Pancreas (tissue), 10 donors: Measurements from ENCODE around the gene MYO1A. TPM values are rescaled to one million over a fixed set of nuclear protein-coding genes. Genes with fewer than 3 reads are reported as not detected.

Source experiments
- ATAC-seq, 4 donors: fragments of 200-7000 bp; cut with Tn5 transposase; one replicate each; pipeline versions ENCODE4 v1.8.0 to v1.9.1; 2020; ENCODE audit warnings: mild to moderate bottlenecking in 4 of 4, moderate library complexity in 4 of 4
- DNase-seq, 6 donors: peaks; one replicate each; pipeline ENCODE4 v3.0.0-alpha.2; 2020
- FAIRE-seq: peaks from 2 replicates; lab custom pipeline; 2012; peaks lifted over from hg19 to GRCh38; lab: Jason Lieb, UNC
- H3K27ac ChIP-seq, 4 donors: fragments of 200-600 bp; sonication (generic); 1 replicate in 3 of 4; 2 replicates in 1 of 4; pipeline versions ENCODE4 v1.5.0 to v1.8.0; 2020
- H3K27me3 ChIP-seq, 4 donors: fragments of 200-600 bp; one replicate each; pipeline ENCODE4 v1.8.0; 2021
- H3K36me3 ChIP-seq, 3 donors: fragments of 200-600 bp; sonication (generic) in 1 of 3; one replicate each; pipeline versions ENCODE4 v1.5.0 to v1.8.0; 2020 to 2021
- H3K4me1 ChIP-seq, 3 donors: fragments of 200-600 bp; one replicate each; pipeline ENCODE4 v1.8.0; 2021
- H3K4me3 ChIP-seq, 4 donors: fragments of 200-600 bp; sonication (generic) in 2 of 4; one replicate each; pipeline versions ENCODE4 v1.5.0 to v1.8.0; 2020 to 2021
- H3K9me3 ChIP-seq, 4 donors: fragments of 200-600 bp; one replicate each; pipeline ENCODE4 v1.8.0; 2021
- WGBS, 2 donors: extraction: QIAGEN DNeasy Blood & Tissue Kit; methylation state at CpG; one replicate each; pipeline ENCODE4 v1.1.7; 2013; 5-methylcytosine and 5-hydroxymethylcytosine counted together
- intact Hi-C, 3 donors: fragments of 100-400 bp; cut with DNase I; formaldehyde crosslinking; loops; one replicate each; pipeline versions ENCODE4 v1.11.1 to v1.14.2; 2022
- polyA plus RNA-seq, 2 donors: library from polyadenylated mRNA; stranded (reverse); fragments of 200-250 nt; gene quantifications; one replicate each; pipeline ENCODE4 v1.2.3, GENCODE V29; 2013
- total RNA-seq, 6 donors: library from RNA; stranded (reverse); fragmentation: NEBNext Ultra II Directional in 4 of 6; extraction: Animal tissue kit (Norgen Biotek cat#: 25700) in 4 of 6; gene quantifications; one replicate each; pipeline versions ENCODE4 v1.2.1 to v1.2.4, GENCODE V29; 2021 to 2023
- TF ChIP-seq, protein P1 (sequence below), 4 donors: fragments of 200-600 bp; sonication (generic) in 3 of 4; IDR thresholded peaks; one replicate each; pipeline versions ENCODE4 v1.5.0 to v1.8.0; 2021; ENCODE audit warnings: antibody characterized with exemption in 4 of 4
- donor health status: healthy with polysubstance abuse.
- donor health status: DM: no; HTN: no; CAD: no; lungs with moderate emphysema.
- donor health status: DM: no; HTN: no; CAD: no.
- donor health status: control.
- donor health status: control.
- donor health status: Bipolar disorder and iron deficiency.
- donor health status: DM: yes; HTN: yes; CAD: no.
- donor health status: DM: no; HTN: no; CAD: no.
- donor health status: DM: no; HTN: no; CAD: no.
- donor health status: DM: yes; HTN: yes; CAD: no.

The MYO1A gene
- total and polyA plus RNA-seq, 8 donors: 0.15 to 0.65 (median 0.47) TPM; not detected in 1

DNA sequence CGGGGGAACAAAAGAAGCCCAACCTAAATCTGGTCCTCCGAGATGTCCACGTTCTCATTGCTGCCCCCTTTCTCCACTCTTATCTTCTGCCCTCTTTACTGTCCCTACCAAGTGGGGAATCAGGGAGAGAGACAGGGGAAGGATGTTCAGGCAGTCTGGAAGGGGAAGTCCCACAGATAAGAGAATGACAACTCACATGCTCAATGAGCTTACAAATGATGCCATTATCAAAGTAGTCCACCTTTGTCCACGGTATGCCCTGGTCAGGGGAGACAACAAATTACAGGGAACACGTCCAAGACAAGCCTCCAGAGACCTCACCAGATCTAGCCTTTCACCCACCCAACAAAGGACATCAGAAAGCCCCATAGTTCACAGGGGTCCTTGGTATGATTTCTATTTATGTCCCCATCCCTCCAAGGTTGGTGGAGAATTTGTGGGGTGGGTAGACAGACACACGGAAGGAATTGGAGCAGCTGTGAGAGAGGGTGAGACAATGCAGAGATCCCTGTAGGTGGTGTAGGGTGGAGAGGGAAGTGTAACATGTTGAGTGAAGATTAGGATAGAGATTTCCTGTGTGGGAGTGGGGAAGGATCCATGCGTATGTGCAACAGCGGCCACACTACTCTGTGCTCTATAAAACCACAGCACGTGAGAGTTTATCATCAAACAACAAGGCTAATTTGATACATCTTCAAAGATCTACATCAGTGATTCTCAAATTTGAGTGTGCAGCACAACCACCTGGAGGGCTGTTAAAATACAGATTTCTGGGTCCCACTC, 10.7 kb downstream of the MYO1A start:
- WGBS, 2 donors: 70 to 72% methylated on average over 9 of the region's 9 CpGs
- intact Hi-C loops: no loop called here
- H3K27ac ChIP-seq: no peak overlapping the region
- TF ChIP-seq, protein P1, sequence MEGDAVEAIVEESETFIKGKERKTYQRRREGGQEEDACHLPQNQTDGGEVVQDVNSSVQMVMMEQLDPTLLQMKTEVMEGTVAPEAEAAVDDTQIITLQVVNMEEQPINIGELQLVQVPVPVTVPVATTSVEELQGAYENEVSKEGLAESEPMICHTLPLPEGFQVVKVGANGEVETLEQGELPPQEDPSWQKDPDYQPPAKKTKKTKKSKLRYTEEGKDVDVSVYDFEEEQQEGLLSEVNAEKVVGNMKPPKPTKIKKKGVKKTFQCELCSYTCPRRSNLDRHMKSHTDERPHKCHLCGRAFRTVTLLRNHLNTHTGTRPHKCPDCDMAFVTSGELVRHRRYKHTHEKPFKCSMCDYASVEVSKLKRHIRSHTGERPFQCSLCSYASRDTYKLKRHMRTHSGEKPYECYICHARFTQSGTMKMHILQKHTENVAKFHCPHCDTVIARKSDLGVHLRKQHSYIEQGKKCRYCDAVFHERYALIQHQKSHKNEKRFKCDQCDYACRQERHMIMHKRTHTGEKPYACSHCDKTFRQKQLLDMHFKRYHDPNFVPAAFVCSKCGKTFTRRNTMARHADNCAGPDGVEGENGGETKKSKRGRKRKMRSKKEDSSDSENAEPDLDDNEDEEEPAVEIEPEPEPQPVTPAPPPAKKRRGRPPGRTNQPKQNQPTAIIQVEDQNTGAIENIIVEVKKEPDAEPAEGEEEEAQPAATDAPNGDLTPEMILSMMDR (IDR thresholded peaks at IDR 0.05): no peak
- ATAC-seq (no peak), DNase-seq (no peak), FAIRE-seq (no peak)
- H3K4me1 ChIP-seq: no peaks in the 10 kb centered on the region
- no peaks in the 10 kb centered on the region for H3K36me3 ChIP-seq
- H3K4me3 ChIP-seq: no peak overlapping the region
- H3K9me3 ChIP-seq: no peaks in the 10 kb centered on the region
- no peaks in the 10 kb centered on the region for H3K27me3 ChIP-seq

DNA sequence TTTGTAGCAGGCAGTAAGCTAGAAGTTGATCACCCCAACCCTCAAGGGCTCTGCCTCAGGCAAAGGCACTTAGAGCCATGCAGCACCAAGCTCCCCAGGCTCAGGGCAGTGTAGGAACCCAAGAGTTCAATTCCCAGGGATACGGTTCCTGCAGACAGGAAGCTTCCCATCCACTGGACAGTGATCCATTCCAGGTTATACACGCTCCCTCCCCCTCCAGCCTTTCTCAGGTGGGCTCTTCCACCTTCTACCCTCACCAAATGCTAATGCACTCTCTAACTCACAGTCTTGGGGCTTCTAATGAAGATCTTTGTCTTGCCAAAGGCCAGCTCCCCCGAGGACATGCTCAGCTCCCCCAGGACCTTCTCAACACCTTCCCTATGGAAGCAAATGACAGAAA, 12.7 kb downstream of the MYO1A start:
- Histone ChIP-seq H3K36me3 (no peaks in the 10 kb centered on the region), H3K27ac (no peak overlapping the region), H3K27me3 (no peaks in the 10 kb centered on the region), H3K4me1 (no peaks in the 10 kb centered on the region), H3K9me3 (no peaks in the 10 kb centered on the region), H3K4me3 (no peak overlapping the region)
- TF ChIP-seq, protein P1 (IDR thresholded peaks at IDR 0.05): no peak
- intact Hi-C loops: no loop called here
- ATAC-seq (no peak), FAIRE-seq (no peak), DNase-seq (no peak)
- 59 to 75% methylated on average over 3 of the region's 3 CpGs for WGBS, 2 donors

DNA sequence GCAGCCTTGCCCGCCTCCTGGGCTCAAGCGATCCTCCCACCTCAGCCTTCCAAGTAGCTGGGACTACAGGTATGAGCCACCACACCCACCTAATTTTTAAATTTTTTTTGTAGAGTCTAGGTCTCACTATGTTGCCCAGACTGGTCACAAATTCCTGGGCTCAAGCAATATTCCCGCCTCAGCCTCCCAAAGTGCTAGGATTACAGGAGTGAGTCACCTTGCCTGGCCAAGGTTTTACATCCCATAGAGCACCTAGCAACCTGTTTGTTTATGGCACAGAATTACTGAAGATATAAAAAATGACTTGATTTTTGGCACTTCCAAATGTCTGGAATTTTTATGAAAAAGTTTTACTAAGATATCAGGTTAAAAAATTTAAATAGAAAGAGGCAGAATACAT, 16.5 kb downstream of the MYO1A start:
- no peaks in the 10 kb centered on the region for H3K9me3 ChIP-seq
- no peak overlapping the region for H3K4me3 ChIP-seq
- no peaks in the 10 kb centered on the region for H3K27me3 ChIP-seq
- no peaks in the 10 kb centered on the region for H3K36me3 ChIP-seq
- 88 to 91% methylated on average over 3 of the region's 3 CpGs for WGBS, 2 donors
- no peak for ATAC-seq
- H3K27ac ChIP-seq: no peak overlapping the region
- intact Hi-C loops: no loop called here
- DNase-seq: no peak
- TF ChIP-seq, protein P1 (IDR thresholded peaks at IDR 0.05): no peak
- H3K4me1 ChIP-seq: no peaks in the 10 kb centered on the region
- FAIRE-seq: no peak

GRCh38 chr12:57031789-57032188, 18.1 kb downstream of the MYO1A start:
- intact Hi-C loops: no loop called here
- H3K4me3 ChIP-seq: no peak overlapping the region
- H3K4me1 ChIP-seq: no peaks in the 10 kb centered on the region
- no peaks in the 10 kb centered on the region for H3K36me3 ChIP-seq
- no peaks in the 10 kb centered on the region for H3K9me3 ChIP-seq
- WGBS, 2 donors: 68 to 73% methylated on average over 7 of the region's 7 CpGs
- DNase-seq (no peak), ATAC-seq (no peak), FAIRE-seq (no peak)
- no peaks in the 10 kb centered on the region for H3K27me3 ChIP-seq
- no peak overlapping the region for H3K27ac ChIP-seq
- TF ChIP-seq, protein P1 (IDR thresholded peaks at IDR 0.05): no peak

GRCh38 chr12:57031138-57031725, 18.7 kb downstream of the MYO1A start:
- Histone ChIP-seq H3K36me3 (no peaks in the 10 kb centered on the region), H3K4me3 (no peak overlapping the region), H3K27ac (no peak overlapping the region), H3K27me3 (no peaks in the 10 kb centered on the region), H3K4me1 (no peaks in the 10 kb centered on the region), H3K9me3 (no peaks in the 10 kb centered on the region)
- no peak for DNase-seq
- intact Hi-C loops: no loop called here
- peak in 1 of 4 donors; percentile 38 for ATAC-seq
- WGBS, 2 donors: 25 to 32% methylated on average over 2 of the region's 2 CpGs
- no peak for FAIRE-seq
- TF ChIP-seq, protein P1 (IDR thresholded peaks at IDR 0.05): no peak
